SKM-1 (cell line): ENCODE measurements around the gene NADK.

Experiments
- DNase-seq: peaks from one replicate; lab custom pipeline; 2025; ENCODE audit not compliant: unreplicated experiment; lab: John Stamatoyannopoulos, UW

The NADK gene

GRCh38 chr1:1777950-1778662 is at the start of gene NADK:
Gene NADK (minus strand): TSS chr1:1778470. CDS start chr1:1765406, 13,064 bp downstream.
- DNase-seq = no peak

- no peak for DNase-seq
Measured at GRCh38 chr1:1827089-1827848, 49.0 kb upstream of the NADK start.

GRCh38 chr1:1826356-1827088 is 48.3 kb upstream of the NADK start:
- DNase-seq = no peak

GRCh38 chr1:1825217-1825616 is 46.9 kb upstream of the NADK start:
- no peak for DNase-seq

- DNase-seq = no peak
Measured at GRCh38 chr1:1819762-1820161, 41.5 kb upstream of the NADK start.

GRCh38 chr1:1817221-1817620 is 39.0 kb upstream of the NADK start:
- DNase-seq = no peak

- DNase-seq = no peak
Measured at GRCh38 chr1:1815606-1816281, 37.5 kb upstream of the NADK start.

GRCh38 chr1:1809489-1809888 is 31.2 kb upstream of the NADK start:
- DNase-seq = no peak

GRCh38 chr1:1808206-1808605 is 29.9 kb upstream of the NADK start:
- no peak for DNase-seq

GRCh38 chr1:1806890-1807289 is 28.6 kb upstream of the NADK start:
- no peak for DNase-seq

- DNase-seq = no peak
Measured at GRCh38 chr1:1804301-1804700, 26.0 kb upstream of the NADK start.

GRCh38 chr1:1802871-1803270 is 24.6 kb upstream of the NADK start:
- DNase-seq = no peak

- no peak for DNase-seq
Measured at GRCh38 chr1:1799716-1800115, 21.4 kb upstream of the NADK start.

GRCh38 chr1:1797731-1798341 is 19.6 kb upstream of the NADK start:
- DNase-seq = no peak

- no peak for DNase-seq
Measured at GRCh38 chr1:1796466-1796865, 18.2 kb upstream of the NADK start.

- no peak for DNase-seq
Measured at GRCh38 chr1:1794999-1795398, 16.7 kb upstream of the NADK start.

GRCh38 chr1:1793481-1794244 is 15.4 kb upstream of the NADK start:
- no peak for DNase-seq

- DNase-seq = no peak
Measured at GRCh38 chr1:1788646-1789431, 10.6 kb upstream of the NADK start.

GRCh38 chr1:1788136-1788535 is 9.9 kb upstream of the NADK start:
- no peak for DNase-seq
